ENCODE measurements around the gene C12orf57. TPM values are rescaled to one million over a fixed set of nuclear protein-coding genes. Genes with fewer than 3 reads are reported as not detected.

Gene C12orf57
- total RNA-seq, 4 donors from 2014 or later, result 259 to 2,496 (median 1,289) TPM

- no peaks in the 10 kb centered on the region for H3K36me3 ChIP-seq
- TF ChIP-seq POLR2A (IDR thresholded peaks at IDR 0.05), result no peak
- TF ChIP-seq CTCF (IDR thresholded peaks at IDR 0.05), result no peak
- intact Hi-C loops (cut with DNase I; ENCODE audit: low total_unique reads), result no loop called here
- H3K9me3 ChIP-seq, result no peaks in the 10 kb centered on the region
- DNase-seq, result no peak
- no peaks in the 10 kb centered on the region for H3K27me3 ChIP-seq
- H3K4me1 ChIP-seq, result peaks cover 18 to 28% of the 10 kb centered on the region in 2 donors
- H3K4me3 ChIP-seq, result no peak overlapping the region
- H3K27ac ChIP-seq, result peak overlapping the region; percentile 45 to 97
Observed at GRCh38 chr12:6936194-6936635, 7.6 kb upstream of the C12orf57 start.

- Histone ChIP-seq H3K27me3 (no peaks in the 10 kb centered on the region), H3K9me3 (no peaks in the 10 kb centered on the region), H3K4me1 (peaks cover 18 to 28% of the 10 kb centered on the region in 2 donors), H3K36me3 (no peaks in the 10 kb centered on the region), H3K27ac (peak overlapping the region; percentile 93 to 97), H3K4me3 (peak overlapping the region; percentile 64 to 66)
- no peak for TF ChIP-seq POLR2A (IDR thresholded peaks at IDR 0.05)
- no peak for TF ChIP-seq CTCF (IDR thresholded peaks at IDR 0.05)
- intact Hi-C loops (cut with DNase I; ENCODE audit: low total_unique reads), result no loop called here
- peak in 1 of 2 donors; percentile 57 for DNase-seq
Observed at GRCh38 chr12:6936636-6937480, 7.0 kb upstream of the C12orf57 start.

- peaks cover 12 to 28% of the 10 kb centered on the region in 2 donors for H3K4me1 ChIP-seq
- H3K27ac ChIP-seq, result peak overlapping the region; percentile 93 to 97
- no peaks in the 10 kb centered on the region for H3K27me3 ChIP-seq
- H3K4me3 ChIP-seq, result peak overlapping the region; percentile 64 to 66
- intact Hi-C loops (cut with DNase I; ENCODE audit: low total_unique reads), result no loop called here
- peak; percentile 91 to 98 (median 98) for TF ChIP-seq CTCF (IDR thresholded peaks at IDR 0.05)
- TF ChIP-seq POLR2A (IDR thresholded peaks at IDR 0.05), result peak; percentile 55 to 75
- no peaks in the 10 kb centered on the region for H3K9me3 ChIP-seq
- DNase-seq, result peak; percentile 93
- H3K36me3 ChIP-seq, result no peaks in the 10 kb centered on the region
Observed at GRCh38 chr12:6937481-6938352, 6.1 kb upstream of the C12orf57 start.

- intact Hi-C loops (cut with DNase I; ENCODE audit: low total_unique reads), result no loop called here
- Histone ChIP-seq H3K27me3 (no peaks in the 10 kb centered on the region), H3K4me1 (peaks cover 7 to 24% of the 10 kb centered on the region in 2 donors), H3K36me3 (no peaks in the 10 kb centered on the region), H3K9me3 (no peaks in the 10 kb centered on the region), H3K27ac (peak overlapping the region; percentile 93 to 97), H3K4me3 (peak overlapping the region; percentile 64 to 66)
- DNase-seq, result peak; percentile 54 to 57
- TF ChIP-seq POLR2A (IDR thresholded peaks at IDR 0.05) (peak in 1 of 2 donors; percentile 9), CTCF (IDR thresholded peaks at IDR 0.05) (no peak)
Observed at GRCh38 chr12:6938353-6939190, 5.2 kb upstream of the C12orf57 start.
